Measurements from ENCODE around the gene APOO. TPM values are rescaled to one million over a fixed set of nuclear protein-coding genes. Genes with fewer than 3 reads are reported as not detected.

The APOO gene
- total RNA-seq, 1 experiment from 2014 or later, result 41.8 TPM

DNA sequence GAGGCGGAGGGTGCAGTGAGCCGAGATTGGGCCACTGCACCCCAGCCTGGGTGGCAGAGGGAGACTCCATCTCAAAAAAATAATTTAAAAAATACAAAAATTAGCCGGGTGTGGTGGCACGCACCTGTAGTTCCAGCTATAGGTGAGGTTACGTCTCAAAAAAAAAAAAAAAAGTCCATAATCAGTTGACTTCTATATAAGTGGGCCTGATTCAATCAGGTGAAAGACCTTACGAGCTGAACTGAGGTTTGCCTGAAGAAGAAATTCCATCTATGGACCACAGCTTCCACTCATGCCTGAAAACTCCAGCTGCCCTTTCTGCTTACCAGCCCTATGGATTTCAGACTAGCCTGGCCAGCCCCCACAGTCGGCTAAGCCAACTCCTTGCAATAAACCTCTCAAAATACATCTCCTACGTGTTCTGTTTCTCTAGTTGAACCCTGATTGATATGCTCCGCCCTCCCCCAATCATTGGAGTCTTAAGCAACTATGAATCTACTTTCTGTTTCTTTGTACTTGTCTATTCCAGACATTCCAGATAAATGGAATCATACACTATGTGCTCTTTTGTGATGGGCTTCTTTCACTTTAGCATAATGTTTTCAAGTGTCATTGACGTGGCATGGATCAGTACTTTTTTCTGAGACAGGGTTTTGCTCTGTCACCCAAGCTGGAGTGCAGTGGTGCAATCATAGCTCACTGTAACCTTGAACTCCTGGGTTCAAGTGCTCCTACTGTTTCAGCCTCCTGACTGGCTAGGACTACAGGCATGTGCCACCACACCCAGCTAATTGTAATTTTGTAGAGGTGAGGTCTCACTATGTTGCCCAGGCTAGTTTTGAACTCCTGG, 88.1 kb downstream of the APOO start:
- DNase-seq (ENCODE audit: low read depth), result peak; percentile 44

GRCh38 chrX:23817979-23818336, 89.8 kb downstream of the APOO start:
- DNase-seq (ENCODE audit: low read depth), result no peak

GRCh38 chrX:23816179-23816578, 91.6 kb downstream of the APOO start:
- DNase-seq (ENCODE audit: low read depth), result no peak

- DNase-seq (ENCODE audit: low read depth), result no peak
Observed at GRCh38 chrX:23815376-23815775, 92.4 kb downstream of the APOO start.

- no peak for DNase-seq (ENCODE audit: low read depth)
Observed at GRCh38 chrX:23813808-23814207, 93.9 kb downstream of the APOO start.

- no peak for DNase-seq (ENCODE audit: low read depth)
Observed at GRCh38 chrX:23811656-23812055, 96.1 kb downstream of the APOO start.

DNA sequence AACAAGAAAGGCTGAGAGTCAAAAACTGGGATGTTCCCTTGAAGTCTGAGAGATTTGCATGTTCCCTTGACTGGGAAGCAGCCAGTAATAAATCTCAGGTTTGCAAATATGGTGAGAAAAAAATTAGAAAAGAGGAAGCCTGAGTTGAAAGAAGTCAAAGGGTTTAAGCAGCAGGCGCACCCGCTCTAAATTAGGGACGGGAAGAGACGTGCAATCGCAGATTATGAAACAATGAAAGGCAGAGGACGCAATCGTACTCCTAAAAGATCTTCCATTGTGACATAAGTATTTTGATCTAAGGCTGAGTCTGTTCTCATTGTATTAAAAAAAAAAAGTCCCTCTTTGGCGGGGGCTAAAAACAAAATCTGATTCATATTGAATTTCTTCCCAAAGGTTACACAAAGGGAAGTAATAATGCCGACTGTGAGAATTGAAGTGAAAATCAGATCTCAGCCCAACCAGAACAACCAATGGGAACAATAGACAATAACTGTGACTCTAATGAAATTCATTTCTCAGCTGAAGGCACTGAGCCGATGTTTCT, 96.6 kb downstream of the APOO start:
- DNase-seq (ENCODE audit: low read depth), result no peak

DNA sequence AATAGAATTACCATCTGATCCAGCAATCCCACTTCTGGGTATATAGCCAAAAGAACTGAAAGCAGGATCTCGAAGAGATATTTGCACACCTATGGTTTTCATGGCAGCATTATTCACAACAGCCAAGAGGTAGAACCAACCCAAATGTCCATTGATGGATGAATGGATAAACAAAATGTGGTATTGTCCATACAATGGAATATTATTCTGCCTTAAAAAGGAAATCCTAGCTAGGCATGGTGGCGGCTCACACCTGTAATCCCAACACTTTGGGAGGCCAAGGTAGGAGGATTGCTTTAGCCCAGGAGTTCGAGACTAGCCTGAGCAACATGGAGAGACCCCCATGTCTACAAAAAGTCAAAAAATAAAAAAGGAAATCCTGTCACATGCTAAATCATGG, 97.5 kb downstream of the APOO start:
- no peak for DNase-seq (ENCODE audit: low read depth)

DNA sequence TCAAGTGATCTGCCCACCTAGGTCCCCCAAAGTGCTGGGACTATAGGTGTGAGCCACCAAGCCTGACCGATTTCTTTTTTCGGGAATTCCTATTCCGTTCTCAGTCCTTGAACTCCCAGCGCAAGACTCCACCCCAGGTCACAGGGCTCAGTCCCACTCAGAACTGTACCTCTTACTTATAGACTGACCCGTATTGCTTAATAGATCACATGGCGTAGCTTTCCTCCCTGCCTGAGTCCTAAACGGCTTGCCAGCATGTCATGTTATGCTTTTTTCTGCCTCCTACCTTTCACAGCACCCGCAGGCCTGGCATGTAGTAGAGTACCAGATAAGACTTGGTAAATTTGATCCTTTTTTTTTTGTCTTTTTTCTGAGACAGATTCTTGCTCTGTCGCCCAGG, 102.3 kb downstream of the APOO start:
- DNase-seq (ENCODE audit: low read depth), result no peak

DNA sequence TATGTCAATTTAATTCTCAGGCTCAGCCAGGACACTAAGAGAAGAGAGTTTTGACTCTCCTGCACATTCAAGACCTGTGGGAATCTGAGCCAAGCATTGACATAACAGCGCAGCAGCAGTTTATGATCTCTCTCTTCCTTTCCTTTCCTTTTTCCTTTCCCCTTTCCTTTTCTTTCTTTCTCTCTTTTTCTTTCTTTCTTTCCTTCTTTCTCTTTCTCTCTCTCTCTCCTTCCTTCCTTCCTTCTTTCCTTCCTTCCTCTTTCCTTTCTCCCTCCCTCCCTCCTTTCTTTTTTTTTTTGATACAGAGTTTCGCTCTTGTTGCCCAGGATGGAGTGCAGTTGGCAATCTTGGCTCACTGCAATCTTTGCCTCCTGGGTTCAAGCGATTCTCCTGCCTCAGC, 103.2 kb downstream of the APOO start:
- no peak for DNase-seq (ENCODE audit: low read depth)

DNA sequence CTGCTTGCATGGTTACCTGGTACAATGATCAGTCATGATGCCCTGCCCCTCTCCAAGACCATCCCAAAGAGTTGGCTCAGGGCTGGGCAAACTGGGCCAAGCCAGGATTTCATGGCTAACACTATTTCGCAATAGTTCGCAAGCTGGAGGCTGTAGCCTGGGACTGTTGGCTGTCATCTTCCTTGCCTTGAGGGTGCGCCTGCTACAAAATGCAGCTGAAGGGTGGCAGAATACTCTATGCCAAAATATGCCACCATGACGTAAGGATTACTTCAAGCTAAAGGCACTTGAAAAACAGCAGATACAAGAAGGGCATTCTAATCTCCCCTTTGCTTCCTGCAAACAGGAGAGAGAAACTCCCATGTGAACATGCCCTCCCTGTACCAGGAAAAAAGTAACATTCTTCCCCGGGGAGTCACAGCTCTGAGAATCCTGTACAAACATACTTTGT, 103.8 kb downstream of the APOO start:
- peak; percentile 80 for DNase-seq (ENCODE audit: low read depth)

GRCh38 chrX:23802431-23802830, 105.3 kb downstream of the APOO start:
- no peak for DNase-seq (ENCODE audit: low read depth)

GRCh38 chrX:23799469-23800065, 108.2 kb downstream of the APOO start:
- DNase-seq (ENCODE audit: low read depth), result no peak

- no peak for DNase-seq (ENCODE audit: low read depth)
Observed at GRCh38 chrX:23797371-23798128, 110.2 kb downstream of the APOO start.

GRCh38 chrX:23795221-23795620, 112.5 kb downstream of the APOO start:
- DNase-seq (ENCODE audit: low read depth), result no peak

DNA sequence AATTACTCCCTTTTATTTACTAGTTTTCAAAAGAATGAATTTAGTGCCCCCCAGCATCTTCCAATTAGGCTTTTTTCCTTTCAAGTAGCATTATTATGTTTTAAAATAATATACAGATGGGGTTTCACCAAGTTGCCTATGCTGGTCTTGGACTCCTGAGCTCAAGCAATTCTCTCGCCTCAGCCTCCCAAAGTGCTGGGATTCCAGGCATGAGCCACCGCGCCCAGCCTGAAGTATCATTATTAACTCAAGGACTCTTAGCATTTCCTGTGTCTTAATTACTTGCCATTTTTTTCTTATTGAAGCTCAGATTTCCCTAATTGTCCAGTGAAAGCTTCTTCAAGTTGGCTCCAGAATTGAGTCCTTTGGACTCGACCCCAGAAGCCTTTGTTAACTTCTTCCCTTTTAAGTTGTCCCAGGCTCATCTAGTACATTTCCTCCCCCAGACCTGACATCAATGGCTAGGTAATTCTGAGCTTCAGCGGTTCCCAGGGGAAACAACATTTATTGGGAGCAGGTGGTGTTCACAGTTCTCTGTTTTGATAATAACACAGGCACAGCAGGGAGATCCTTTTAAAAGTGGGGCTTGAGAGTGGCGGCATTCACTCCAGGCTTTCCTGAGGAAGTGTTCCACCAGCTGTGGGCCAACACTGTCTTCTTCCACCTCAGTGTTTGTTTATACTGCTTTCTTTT, 114.7 kb downstream of the APOO start:
- DNase-seq (ENCODE audit: low read depth), result no peak

- DNase-seq (ENCODE audit: low read depth), result no peak
Observed at GRCh38 chrX:23790155-23790497, 117.6 kb downstream of the APOO start.

- no peak for DNase-seq (ENCODE audit: low read depth)
Observed at GRCh38 chrX:23789386-23790154, 118.2 kb downstream of the APOO start.

DNA sequence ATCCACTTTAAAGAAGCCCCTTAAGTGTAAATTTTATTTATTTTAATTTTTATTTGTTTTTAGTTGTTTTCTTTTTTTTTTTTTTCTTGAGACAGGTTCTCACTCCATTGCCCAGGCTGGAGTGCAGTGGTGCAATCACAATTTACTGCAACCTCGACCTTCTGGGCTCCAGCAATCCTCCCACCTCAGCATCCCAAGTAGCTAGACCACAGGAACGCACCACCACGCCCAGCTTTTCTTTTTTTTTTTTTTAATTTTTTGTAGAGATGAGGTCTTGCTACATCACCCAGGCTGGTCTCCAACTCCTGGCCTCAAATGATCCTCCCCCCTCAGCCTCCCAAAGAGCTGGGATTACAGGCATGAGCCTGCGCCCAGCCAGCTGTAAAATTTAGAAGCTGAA, 118.8 kb downstream of the APOO start:
- no peak for DNase-seq (ENCODE audit: low read depth)

GRCh38 chrX:23788521-23788920, 119.2 kb downstream of the APOO start:
- no peak for DNase-seq (ENCODE audit: low read depth)

GRCh38 chrX:23787745-23788118, 120.0 kb downstream of the APOO start:
- no peak for DNase-seq (ENCODE audit: low read depth)
